ENCODE measurements around the gene FRMD6. TPM values are rescaled to one million over a fixed set of nuclear protein-coding genes. Genes with fewer than 3 reads are reported as not detected.

FRMD6 gene
- polyA plus RNA-seq, 1 experiment, result 221 TPM

DNA sequence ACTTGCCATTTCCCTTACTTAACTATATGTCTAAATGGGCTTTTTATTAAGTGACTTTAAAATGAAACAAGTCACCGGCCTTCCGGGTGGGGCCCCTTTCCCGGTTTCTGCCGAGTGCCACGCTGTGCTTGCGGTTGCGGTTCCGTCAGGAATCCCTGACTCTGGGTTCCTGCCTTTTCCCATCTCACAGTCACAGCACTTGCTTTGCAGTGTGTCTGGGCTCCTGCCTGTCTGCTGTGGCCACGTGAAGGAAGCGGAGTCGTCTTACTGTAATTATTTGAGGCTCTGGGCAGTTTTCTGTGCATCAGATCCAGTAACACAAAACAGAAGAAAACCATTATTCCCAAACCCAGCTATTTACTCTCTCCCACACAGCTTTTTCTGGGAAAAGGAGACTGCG lies 44.0 kb upstream of the FRMD6 start:
- TF ChIP-seq, protein P1, sequence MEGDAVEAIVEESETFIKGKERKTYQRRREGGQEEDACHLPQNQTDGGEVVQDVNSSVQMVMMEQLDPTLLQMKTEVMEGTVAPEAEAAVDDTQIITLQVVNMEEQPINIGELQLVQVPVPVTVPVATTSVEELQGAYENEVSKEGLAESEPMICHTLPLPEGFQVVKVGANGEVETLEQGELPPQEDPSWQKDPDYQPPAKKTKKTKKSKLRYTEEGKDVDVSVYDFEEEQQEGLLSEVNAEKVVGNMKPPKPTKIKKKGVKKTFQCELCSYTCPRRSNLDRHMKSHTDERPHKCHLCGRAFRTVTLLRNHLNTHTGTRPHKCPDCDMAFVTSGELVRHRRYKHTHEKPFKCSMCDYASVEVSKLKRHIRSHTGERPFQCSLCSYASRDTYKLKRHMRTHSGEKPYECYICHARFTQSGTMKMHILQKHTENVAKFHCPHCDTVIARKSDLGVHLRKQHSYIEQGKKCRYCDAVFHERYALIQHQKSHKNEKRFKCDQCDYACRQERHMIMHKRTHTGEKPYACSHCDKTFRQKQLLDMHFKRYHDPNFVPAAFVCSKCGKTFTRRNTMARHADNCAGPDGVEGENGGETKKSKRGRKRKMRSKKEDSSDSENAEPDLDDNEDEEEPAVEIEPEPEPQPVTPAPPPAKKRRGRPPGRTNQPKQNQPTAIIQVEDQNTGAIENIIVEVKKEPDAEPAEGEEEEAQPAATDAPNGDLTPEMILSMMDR (IDR thresholded peaks at IDR 0.05; ENCODE audit: low read depth, low read length), result no peak
- ChIA-PET CTCF (no interaction called here), POLR2A (no interaction called here)
- no peak overlapping the region for H3K27ac ChIP-seq (ENCODE audit: low read depth, low read length)
- H3K27me3 ChIP-seq (ENCODE audit: control insufficient read depth, insufficient read depth, low read length), result no peaks in the 10 kb centered on the region
- no peaks in the 10 kb centered on the region for H3K9me3 ChIP-seq (ENCODE audit: control insufficient read depth, insufficient read depth, low read length)
- no peak overlapping the region for H3K4me3 ChIP-seq (ENCODE audit: low read depth, low read length)
- DNase-seq (ENCODE audit: low read depth, low spot score), result no peak

DNA sequence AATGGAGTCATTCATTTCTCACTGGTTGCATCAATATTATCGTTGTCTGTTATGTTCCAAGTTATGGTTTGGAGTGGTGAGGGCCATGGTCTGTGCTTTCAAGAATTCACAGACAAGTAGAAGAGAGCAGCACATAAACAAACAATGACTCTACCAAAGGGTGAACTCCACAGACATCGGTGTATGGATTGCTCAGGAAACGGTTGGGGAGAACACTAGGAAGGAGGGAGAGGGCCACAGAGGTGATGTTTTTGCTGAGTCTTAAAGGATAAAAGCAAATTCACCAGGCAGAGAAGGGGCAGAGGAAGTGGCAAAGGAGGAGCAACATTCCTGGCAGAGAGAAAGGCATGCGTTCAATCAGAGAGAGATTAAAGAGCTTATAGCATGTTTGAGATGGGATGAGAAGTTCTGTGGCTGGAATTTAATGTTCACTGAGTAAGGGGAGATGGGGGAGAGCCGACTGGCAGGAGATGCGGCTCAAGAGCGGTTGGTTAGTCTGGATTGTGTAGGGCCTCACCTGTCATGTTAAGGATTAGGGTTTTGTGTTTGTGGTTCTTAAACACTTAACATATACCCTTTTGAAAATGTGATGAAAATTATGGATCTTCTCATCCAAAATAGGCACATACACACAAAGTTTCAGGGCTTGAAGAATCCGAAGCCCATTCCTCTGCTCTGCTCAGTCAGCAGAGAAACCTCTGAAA lies 42.3 kb upstream of the FRMD6 start:
- no peak overlapping the region for H3K27ac ChIP-seq (ENCODE audit: low read depth, low read length)
- POLR2A ChIA-PET, result interaction anchor here (0.6 kb wide), 1 partner anchor 41 kb away, joined by 3 read pairs; no protein-coding TSS in a partner anchor

DNA sequence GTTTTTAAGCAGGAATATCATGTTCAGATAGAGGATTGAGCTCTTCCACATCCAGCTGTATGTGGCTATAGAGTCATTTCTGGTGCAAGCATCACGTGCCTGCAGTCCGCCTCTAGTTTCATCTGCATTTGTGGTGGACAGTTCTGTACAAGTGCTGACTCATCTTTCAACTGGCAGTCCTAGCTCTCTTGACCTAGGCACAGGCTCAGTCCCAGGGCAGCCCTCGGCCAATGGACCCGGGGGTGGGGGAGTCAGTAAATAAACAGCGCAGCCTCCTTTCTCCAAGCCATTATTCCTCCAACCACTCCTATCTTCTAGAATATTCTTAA lies 41.8 kb upstream of the FRMD6 start:
- CTCF ChIA-PET, result interaction anchor here (0.9 to 1.7 kb wide), 3 partner anchors 43 to 327 kb away, joined by 4 to 6 read pairs (median 4); no protein-coding TSS in a partner anchor
- POLR2A ChIA-PET, result interaction anchor here (0.6 kb wide), 1 partner anchor 40 kb away, joined by 3 read pairs; no protein-coding TSS in a partner anchor
- Histone ChIP-seq H3K27me3 (ENCODE audit: control insufficient read depth, insufficient read depth, low read length) (no peaks in the 10 kb centered on the region), H3K27ac (ENCODE audit: low read depth, low read length) (no peak overlapping the region), H3K9me3 (ENCODE audit: control insufficient read depth, insufficient read depth, low read length) (no peaks in the 10 kb centered on the region), H3K4me3 (ENCODE audit: low read depth, low read length) (no peak overlapping the region)
- TF ChIP-seq, protein P1 (IDR thresholded peaks at IDR 0.05; ENCODE audit: low read depth, low read length), result no peak
- DNase-seq (ENCODE audit: low read depth, low spot score), result no peak

More for the DNA sequence above, 42.3 kb upstream of the FRMD6 start:
- Histone ChIP-seq H3K27me3 (ENCODE audit: control insufficient read depth, insufficient read depth, low read length) (no peaks in the 10 kb centered on the region), H3K4me3 (ENCODE audit: low read depth, low read length) (no peak overlapping the region), H3K9me3 (ENCODE audit: control insufficient read depth, insufficient read depth, low read length) (no peaks in the 10 kb centered on the region)
- TF ChIP-seq, protein P1 (IDR thresholded peaks at IDR 0.05; ENCODE audit: low read depth, low read length), result no peak
- no peak for DNase-seq (ENCODE audit: low read depth, low spot score)
- CTCF ChIA-PET, result interaction anchor here (0.9 to 1.7 kb wide), 3 partner anchors 43 to 326 kb away, joined by 4 to 6 read pairs (median 4); no protein-coding TSS in a partner anchor

DNA sequence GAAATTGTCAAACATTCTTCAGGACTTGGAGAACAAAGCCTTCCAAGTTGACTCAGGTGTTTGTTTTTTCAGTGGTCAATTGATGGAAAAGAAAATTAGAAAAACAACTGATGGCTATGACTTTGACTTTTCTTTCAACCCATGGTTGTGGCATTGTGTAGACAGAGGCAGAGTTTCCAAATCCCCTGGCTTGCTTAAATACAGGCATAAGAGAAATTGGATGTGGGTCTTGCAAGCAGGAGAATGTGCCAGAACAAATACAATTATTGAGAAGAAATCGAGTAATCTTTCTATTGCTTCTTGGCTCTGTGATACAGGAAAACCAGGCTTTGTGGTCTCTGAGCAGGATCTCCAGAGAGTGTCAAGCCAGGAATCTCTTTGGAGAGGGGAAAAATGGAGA lies 40.9 kb upstream of the FRMD6 start:
- no peak for DNase-seq (ENCODE audit: low read depth, low spot score)
- CTCF ChIA-PET, result interaction anchor here (1.7 kb wide), 1 partner anchor 42 kb away, joined by 6 read pairs; no protein-coding TSS in a partner anchor
- POLR2A ChIA-PET, result no interaction called here

DNA sequence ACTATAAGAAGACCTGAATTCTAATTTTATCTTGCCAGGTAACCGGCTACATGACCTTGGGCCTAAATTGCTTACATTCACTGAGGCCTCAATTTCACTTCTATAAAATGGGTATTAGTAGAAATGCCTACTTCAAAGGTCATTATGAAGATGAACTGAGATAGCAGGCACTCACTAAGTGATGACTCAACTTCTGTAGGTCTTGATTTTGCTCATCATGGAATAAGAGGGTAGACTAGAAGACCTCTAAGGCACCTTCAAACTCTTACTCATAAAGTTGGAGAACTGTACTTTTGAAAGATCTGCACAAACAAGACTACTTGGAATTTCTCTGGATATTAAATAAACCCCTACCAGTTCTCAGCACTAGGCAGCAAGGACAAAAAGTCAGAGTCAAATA lies 39.3 kb upstream of the FRMD6 start:
- CTCF ChIA-PET, result no interaction called here
- no peak for DNase-seq (ENCODE audit: low read depth, low spot score)

More for the DNA sequence above, 40.9 kb upstream of the FRMD6 start:
- H3K27ac ChIP-seq (ENCODE audit: low read depth, low read length), result no peak overlapping the region
- H3K4me3 ChIP-seq (ENCODE audit: low read depth, low read length), result no peak overlapping the region
- no peaks in the 10 kb centered on the region for H3K9me3 ChIP-seq (ENCODE audit: control insufficient read depth, insufficient read depth, low read length)
- H3K27me3 ChIP-seq (ENCODE audit: control insufficient read depth, insufficient read depth, low read length), result no peaks in the 10 kb centered on the region
- TF ChIP-seq, protein P1 (IDR thresholded peaks at IDR 0.05; ENCODE audit: low read depth, low read length), result no peak

More for the DNA sequence above, 39.3 kb upstream of the FRMD6 start:
- Histone ChIP-seq H3K4me3 (ENCODE audit: low read depth, low read length) (no peak overlapping the region), H3K27me3 (ENCODE audit: control insufficient read depth, insufficient read depth, low read length) (no peaks in the 10 kb centered on the region), H3K27ac (ENCODE audit: low read depth, low read length) (no peak overlapping the region), H3K9me3 (ENCODE audit: control insufficient read depth, insufficient read depth, low read length) (no peaks in the 10 kb centered on the region)
- TF ChIP-seq, protein P1 (IDR thresholded peaks at IDR 0.05; ENCODE audit: low read depth, low read length), result no peak
- POLR2A ChIA-PET, result no interaction called here

Data from AG04450 (cell line).